Natural killer cell (primary cell): ENCODE results near the gene MSMP. TPM values are rescaled to one million over a fixed set of nuclear protein-coding genes. Genes with fewer than 3 reads are reported as not detected.

Experiments used
- ATAC-seq, 3 donors: fragments of 150-1000 bp in 2 of 3; fragments of 200-7000 bp in 1 of 3; cut with Tn5 transposase; 1 replicate in 1 of 3; 2 replicates in 2 of 3; pipeline ENCODE4 v1.10.0; 2021; ENCODE audit warnings: mild to moderate bottlenecking in 2 of 3, moderate library complexity in 2 of 3
- DNase-seq, 2 donors: peaks; one replicate each; pipeline versions ENCODE4 v3.0.0 to v3.0.0-alpha.2; 2013 to 2021; ENCODE audit warnings: mixed read lengths in 1 of 2
- H3K27ac ChIP-seq: one replicate; pipeline ENCODE4 v1.5.1; 2013; ENCODE audit warnings: mild to moderate bottlenecking, low read length
- H3K27me3 ChIP-seq: one replicate; pipeline ENCODE4 v1.6.1; 2013; ENCODE audit warnings: low read length; ENCODE audit not compliant: control insufficient read depth, insufficient read depth
- H3K36me3 ChIP-seq: one replicate; pipeline ENCODE4 v1.6.1; 2013; ENCODE audit warnings: low read length; ENCODE audit not compliant: control insufficient read depth, insufficient read depth
- H3K4me1 ChIP-seq: one replicate; pipeline ENCODE4 v1.6.1; 2013; ENCODE audit warnings: low read length; ENCODE audit not compliant: control insufficient read depth, insufficient read depth
- H3K4me3 ChIP-seq: one replicate; pipeline ENCODE4 v1.5.1; 2013; ENCODE audit warnings: low read length
- H3K9me3 ChIP-seq: one replicate; pipeline ENCODE4 v1.6.1; 2013; ENCODE audit warnings: low read length; ENCODE audit not compliant: control insufficient read depth, insufficient read depth
- H3K27ac Mint-ChIP-seq, 2 donors: one replicate each; pipeline ENCODE4 v1.8.0; 2022; ENCODE audit warnings: mild to moderate bottlenecking in 2 of 2, mixed read lengths in 2 of 2, moderate library complexity in 1 of 2
- H3K27me3 Mint-ChIP-seq, 2 donors: one replicate each; pipeline ENCODE4 v1.8.0; 2022; ENCODE audit warnings: low read depth in 2 of 2, mixed read lengths in 2 of 2
- H3K36me3 Mint-ChIP-seq: one replicate; pipeline ENCODE4 v1.8.0; 2022; ENCODE audit warnings: mixed read lengths
- H3K4me1 Mint-ChIP-seq, 2 donors: one replicate each; pipeline ENCODE4 v1.8.0; 2022; ENCODE audit warnings: mixed read lengths in 2 of 2
- H3K4me3 Mint-ChIP-seq: one replicate; pipeline ENCODE4 v1.8.0; 2022; ENCODE audit warnings: mild to moderate bottlenecking, moderate library complexity, mixed read lengths
- H3K9me3 Mint-ChIP-seq, 2 donors: one replicate each; pipeline ENCODE4 v1.8.0; 2022; ENCODE audit warnings: mixed read lengths in 2 of 2
- CTCF ChIP-seq: fragments of 200-600 bp; IDR thresholded peaks from one replicate; pipeline ENCODE4 v1.8.0; 2022; ENCODE audit warnings: antibody characterized with exemption
- WGBS: methylation state at CpG from one replicate; pipeline ENCODE4 v1.1.7; 2013; ENCODE audit warnings: missing lambda C conversion rate; ENCODE audit not compliant: insufficient coverage; 5-methylcytosine and 5-hydroxymethylcytosine counted together
- intact Hi-C: fragments of 100-400 bp; cut with micrococcal nuclease; formaldehyde crosslinking; loops from one replicate; pipeline ENCODE4 v1.14.2; 2022
- total RNA-seq, 4 donors: library from RNA; stranded (reverse); fragments of 120-200 nt in 1 of 4; gene quantifications; one replicate each; pipeline versions ENCODE4 v1.2.3 to v1.2.4, GENCODE V29; 2013 to 2022

Gene MSMP
- total RNA-seq, 3 donors from 2014 or later (not counting 1 experiment from before 2014, with no cell fraction given) = not detected

- peaks cover 62% of the 10 kb centered on the region for H3K4me1 ChIP-seq
- 53% methylated on average over 3 of the region's 3 CpGs for WGBS
These were observed 25.0 kb downstream of the MSMP start for GRCh38 chr9:35729101-35729500.

GRCh38 chr9:35728041-35728971, 25.8 kb downstream of the MSMP start:
- H3K9me3 ChIP-seq = no peaks in the 10 kb centered on the region
- H3K4me1 ChIP-seq = peaks cover 59% of the 10 kb centered on the region
- Mint-ChIP-seq H3K36me3 (peaks cover 8% of the 10 kb centered on the region), H3K27me3 (no peaks in the 10 kb centered on the region), H3K27ac (no peak overlapping the region), H3K4me3 (no peak overlapping the region), H3K4me1 (peaks cover 25 to 26% of the 10 kb centered on the region in 2 donors), H3K9me3 (no peaks in the 10 kb centered on the region)
- peaks cover 25% of the 10 kb centered on the region for H3K36me3 ChIP-seq
- peak overlapping the region; percentile 30 for H3K4me3 ChIP-seq
- peak overlapping the region; percentile 73 for H3K27ac ChIP-seq
- H3K27me3 ChIP-seq = no peaks in the 10 kb centered on the region
- DNase-seq = peak; percentile 60 to 70
- 3% methylated on average over 9 of the region's 10 CpGs for WGBS
- no peak for TF ChIP-seq CTCF
- peak in 2 of 3 donors; percentile 11 to 18 for ATAC-seq
- intact Hi-C loops = no loop called here

More at GRCh38 chr9:35729101-35729500, 25.0 kb downstream of the MSMP start:
- Histone ChIP-seq H3K9me3 (no peaks in the 10 kb centered on the region), H3K27ac (peak overlapping the region; percentile 88), H3K36me3 (peaks cover 17% of the 10 kb centered on the region), H3K4me3 (peak overlapping the region; percentile 13), H3K27me3 (no peaks in the 10 kb centered on the region)
- peaks cover 26 to 27% of the 10 kb centered on the region in 2 donors for H3K4me1 Mint-ChIP-seq
- H3K36me3 Mint-ChIP-seq = peaks cover 8% of the 10 kb centered on the region
- H3K9me3 Mint-ChIP-seq = no peaks in the 10 kb centered on the region
- no peak overlapping the region for H3K27ac Mint-ChIP-seq
- ATAC-seq (no peak), DNase-seq (no peak)
- no peak overlapping the region for H3K4me3 Mint-ChIP-seq
- H3K27me3 Mint-ChIP-seq = no peaks in the 10 kb centered on the region
- intact Hi-C loops = no loop called here
- no peak for TF ChIP-seq CTCF

GRCh38 chr9:35727676-35728040, 26.4 kb downstream of the MSMP start:
- peaks cover 8% of the 10 kb centered on the region for H3K36me3 Mint-ChIP-seq
- Histone ChIP-seq H3K4me3 (peak overlapping the region; percentile 30), H3K9me3 (no peaks in the 10 kb centered on the region), H3K27ac (peak overlapping the region; percentile 73), H3K27me3 (no peaks in the 10 kb centered on the region), H3K4me1 (peaks cover 52% of the 10 kb centered on the region), H3K36me3 (peaks cover 30% of the 10 kb centered on the region)
- WGBS = 0% methylated on average over 5 of the region's 5 CpGs
- DNase-seq (no peak), ATAC-seq (no peak)
- no peak overlapping the region for H3K27ac Mint-ChIP-seq
- H3K27me3 Mint-ChIP-seq = no peaks in the 10 kb centered on the region
- no peak for TF ChIP-seq CTCF
- no peaks in the 10 kb centered on the region for H3K9me3 Mint-ChIP-seq
- intact Hi-C loops = no loop called here
- peaks cover 19 to 20% of the 10 kb centered on the region in 2 donors for H3K4me1 Mint-ChIP-seq
- no peak overlapping the region for H3K4me3 Mint-ChIP-seq
